Gastrocnemius medialis (tissue), 4 donors: ENCODE results near the gene DUT. TPM values are rescaled to one million over a fixed set of nuclear protein-coding genes. Genes with fewer than 3 reads are reported as not detected.

ENCODE experiments used
- ATAC-seq, 2 donors: fragments of 150-250 bp; one replicate each; pipeline ENCODE4 v1.9.1; 2016
- DNase-seq, 2 donors: peaks; one replicate each; pipeline ENCODE4 v3.0.0-alpha.2; 2019
- H3K27ac ChIP-seq, 4 donors: fragments of 200-600 bp; sonication (generic); 1 replicate in 1 of 4; 2 replicates in 3 of 4; pipeline ENCODE4 v1.5.1; 2016 to 2018; ENCODE audit warnings: mild to moderate bottlenecking in 2 of 4, moderate library complexity in 1 of 4
- H3K27me3 ChIP-seq, 3 donors: fragments of 200-600 bp; sonication (generic) in 2 of 3; 1 replicate in 1 of 3; 2 replicates in 2 of 3; pipeline versions ENCODE4 v1.5.1 to v1.6.0; 2016 to 2019; ENCODE audit warnings: mild to moderate bottlenecking in 1 of 3, moderate library complexity in 1 of 3
- H3K36me3 ChIP-seq, 2 donors: fragments of 200-600 bp; sonication (generic) in 1 of 2; one replicate each; pipeline ENCODE4 v1.5.1; 2017 to 2018
- H3K4me1 ChIP-seq, 2 donors: fragments of 200-600 bp; sonication (generic) in 1 of 2; one replicate each; pipeline ENCODE4 v1.5.1; 2016 to 2017; ENCODE audit warnings: mild to moderate bottlenecking in 2 of 2
- H3K4me3 ChIP-seq, 4 donors: fragments of 200-600 bp; sonication (generic) in 3 of 4; 1 replicate in 1 of 4; 2 replicates in 3 of 4; pipeline ENCODE4 v1.5.1; 2016 to 2019; ENCODE audit warnings: mild to moderate bottlenecking in 2 of 4
- H3K9me3 ChIP-seq, 3 donors: fragments of 200-600 bp; sonication (generic) in 2 of 3; 1 replicate in 1 of 3; 2 replicates in 2 of 3; pipeline ENCODE4 v1.5.1; 2016 to 2019
- CTCF ChIP-seq, 5 experiments: fragments of 450-650 bp in 3 of 5; fragments of 200-600 bp in 2 of 5; sonication (generic) in 2 of 5; IDR thresholded peaks in 4 of 5; conservative IDR thresholded peaks in 1 of 5; 1 replicate in 4 of 5; 2 replicates in 1 of 5; pipeline ENCODE4 v1.5.1; 2016 to 2019; ENCODE audit warnings: antibody characterized with exemption in 5 of 5, mild to moderate bottlenecking in 3 of 5, moderate library complexity in 3 of 5
- POLR2A ChIP-seq, 2 donors: fragments of 450-650 bp; IDR thresholded peaks; one replicate each; pipeline ENCODE4 v1.6.1; 2017; ENCODE audit warnings: antibody characterized with exemption in 2 of 2, mild to moderate bottlenecking in 2 of 2, moderate library complexity in 2 of 2
- in situ Hi-C, 4 donors: fragments of 200-750 bp; cut with MboI; loops; one replicate each; pipeline versions ENCODE4 v1.15.0 to v1.8.0; 2017; ENCODE audit warnings: low sequenced_read_pairs in 4 of 4
- intact Hi-C: fragments of 100-400 bp; cut with DNase I; formaldehyde crosslinking; loops from one replicate; pipeline ENCODE4 v1.15.1; 2023; ENCODE audit warnings: low total_unique reads
- total RNA-seq, 4 donors: library from RNA; depleted of rRNA; stranded (reverse); fragments of >200 nt; gene quantifications; one replicate each; pipeline versions ENCODE4 v1.1.0 to v1.2.3, GENCODE V29; 2016

Gene DUT
- total RNA-seq, 4 donors from 2014 or later = 40.0 to 73.0 (median 45.0) TPM

- no peak for DNase-seq
- Histone ChIP-seq H3K4me3 (peak overlapping the region in 1 of 4 donors; percentile 27), H3K27me3 (peaks cover 0 to 5% (median 0%) of the 10 kb centered on the region in 3 donors), H3K36me3 (no peaks in the 10 kb centered on the region), H3K9me3 (no peaks in the 10 kb centered on the region), H3K27ac (no peak overlapping the region), H3K4me1 (no peaks in the 10 kb centered on the region)
- peak in 1 of 2 donors; percentile 50 for ATAC-seq
- TF ChIP-seq CTCF (IDR thresholded peaks at IDR 0.05 in 4 of 5, conservative IDR thresholded peaks at IDR 0.05 in 1 of 5) (peak; percentile 39 to 71 (median 58)), POLR2A (IDR thresholded peaks at IDR 0.05) (no peak)
- intact Hi-C loops = loop anchor here (1.0 kb wide), 1 partner anchor 1089 kb away; no protein-coding TSS in a partner anchor
- in situ Hi-C loops = loop anchor here in 3 of 4 donors (10.0 to 25.0 kb wide), 2 partner anchors 1091 to 1098 kb away; no protein-coding TSS in a partner anchor
Observed at GRCh38 chr15:48285329-48286214, 45.7 kb upstream of the DUT start.

- no peak for TF ChIP-seq CTCF (IDR thresholded peaks at IDR 0.05 in 4 of 5, conservative IDR thresholded peaks at IDR 0.05 in 1 of 5)
- TF ChIP-seq POLR2A (IDR thresholded peaks at IDR 0.05) = no peak
- Histone ChIP-seq H3K27ac (no peak overlapping the region), H3K36me3 (no peaks in the 10 kb centered on the region), H3K4me1 (no peaks in the 10 kb centered on the region), H3K27me3 (peaks cover 0 to 5% (median 0%) of the 10 kb centered on the region in 3 donors), H3K4me3 (no peak overlapping the region), H3K9me3 (no peaks in the 10 kb centered on the region)
- in situ Hi-C loops = loop anchor here in 3 of 4 donors (10.0 to 25.0 kb wide), 2 partner anchors 1095 to 1102 kb away; no protein-coding TSS in a partner anchor
- ATAC-seq (no peak), DNase-seq (no peak)
- intact Hi-C loops = no loop called here
Observed at GRCh38 chr15:48289628-48290027, 41.6 kb upstream of the DUT start.

DNA sequence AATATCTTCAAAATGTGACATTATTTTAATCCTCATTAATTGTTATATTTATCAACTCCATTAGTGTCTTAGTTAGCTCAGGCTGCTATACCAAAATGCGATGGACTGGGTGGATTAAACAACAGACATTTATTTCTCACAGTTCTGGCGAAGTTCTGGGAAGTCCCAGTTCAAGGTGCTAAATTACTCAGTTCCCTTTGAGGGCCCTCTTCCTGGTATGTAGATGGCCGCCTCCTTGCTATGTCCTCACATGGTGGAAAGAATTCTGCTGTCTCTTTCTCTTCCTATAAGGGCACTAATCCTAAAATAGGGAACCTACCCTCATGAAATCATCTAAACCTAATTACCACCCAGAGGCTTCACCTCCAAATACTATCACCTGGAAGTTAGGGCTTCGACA, 38.8 kb upstream of the DUT start:
- no peak overlapping the region for H3K27ac ChIP-seq
- intact Hi-C loops = no loop called here

GRCh38 chr15:48297668-48298067, 33.6 kb upstream of the DUT start:
- Histone ChIP-seq H3K4me1 (no peaks in the 10 kb centered on the region), H3K4me3 (no peak overlapping the region), H3K9me3 (no peaks in the 10 kb centered on the region), H3K27ac (no peak overlapping the region), H3K27me3 (no peaks in the 10 kb centered on the region), H3K36me3 (no peaks in the 10 kb centered on the region)
- in situ Hi-C loops (loop anchor here in 1 of 4 donors (25.0 kb wide), 1 partner anchor 1110 kb away; no protein-coding TSS in a partner anchor), intact Hi-C loops (no loop called here)
- DNase-seq = no peak
- TF ChIP-seq POLR2A (IDR thresholded peaks at IDR 0.05) = no peak
- no peak for TF ChIP-seq CTCF (IDR thresholded peaks at IDR 0.05 in 4 of 5, conservative IDR thresholded peaks at IDR 0.05 in 1 of 5)
- ATAC-seq = no peak

More for the DNA sequence above, 38.8 kb upstream of the DUT start:
- no peak overlapping the region for H3K4me3 ChIP-seq
- TF ChIP-seq POLR2A (IDR thresholded peaks at IDR 0.05) (no peak), CTCF (IDR thresholded peaks at IDR 0.05 in 4 of 5, conservative IDR thresholded peaks at IDR 0.05 in 1 of 5) (no peak)
- no peaks in the 10 kb centered on the region for H3K4me1 ChIP-seq
- no peaks in the 10 kb centered on the region for H3K27me3 ChIP-seq
- in situ Hi-C loops = loop anchor here in 1 of 4 donors (25.0 kb wide), 1 partner anchor 1105 kb away; no protein-coding TSS in a partner anchor
- no peak for ATAC-seq
- no peak for DNase-seq
- no peaks in the 10 kb centered on the region for H3K36me3 ChIP-seq
- no peaks in the 10 kb centered on the region for H3K9me3 ChIP-seq
